Activated T-cell treated with anti-CD3 and anti-CD28 coated beads, Interleukin-2, amount 50 U/mL, for 4 hours (primary cell): ENCODE results near the gene CSNK1E. TPM values are rescaled to one million over a fixed set of nuclear protein-coding genes. Genes with fewer than 3 reads are reported as not detected.
A peak's percentile ranks its signal among the peaks of the same experiment; 100 is the strongest.

Source experiments
- ATAC-seq, 2 donors: fragments of 200-7000 bp; cut with Tn5 transposase; one replicate each; pipeline ENCODE4 v1.10.0; 2021
- DNase-seq: peaks from one replicate; pipeline ENCODE4 v3.0.0-alpha.2; 2020
- H3K27me3 Mint-ChIP-seq: one replicate; pipeline ENCODE4 v1.8.0; 2021; ENCODE audit warnings: low read depth, mixed read lengths
- H3K36me3 Mint-ChIP-seq: one replicate; pipeline ENCODE4 v1.8.0; 2022; ENCODE audit warnings: mixed read lengths; ENCODE audit not compliant: insufficient read depth
- H3K4me1 Mint-ChIP-seq: one replicate; pipeline ENCODE4 v1.8.0; 2021; ENCODE audit warnings: low read depth, mixed read lengths
- H3K4me3 Mint-ChIP-seq: one replicate; pipeline ENCODE4 v1.8.0; 2021; ENCODE audit warnings: mild to moderate bottlenecking, moderate library complexity, mixed read lengths
- H3K9me3 Mint-ChIP-seq: one replicate; pipeline ENCODE4 v1.8.0; 2021; ENCODE audit warnings: mixed read lengths
- total RNA-seq, 3 donors: library from RNA; stranded (reverse); gene quantifications; one replicate each; pipeline ENCODE4 v1.2.1, GENCODE V29; 2021

The CSNK1E gene
- total RNA-seq, 3 donors from 2014 or later = 86.9 to 94.6 (median 91.7) TPM

GRCh38 chr22:38304526-38304925, 12.7 kb downstream of the CSNK1E start:
- peaks cover 32% of the 10 kb centered on the region for H3K4me1 Mint-ChIP-seq
- no peaks in the 10 kb centered on the region for H3K9me3 Mint-ChIP-seq
- peaks cover 28% of the 10 kb centered on the region for H3K36me3 Mint-ChIP-seq
- H3K4me3 Mint-ChIP-seq = no peak overlapping the region
- H3K27me3 Mint-ChIP-seq = no peaks in the 10 kb centered on the region
- no peak for ATAC-seq
- DNase-seq = no peak

GRCh38 chr22:38303974-38304373, 13.3 kb downstream of the CSNK1E start:
- Mint-ChIP-seq H3K27me3 (no peaks in the 10 kb centered on the region), H3K9me3 (no peaks in the 10 kb centered on the region), H3K36me3 (peaks cover 30% of the 10 kb centered on the region), H3K4me3 (no peak overlapping the region), H3K4me1 (peaks cover 31% of the 10 kb centered on the region)
- no peak for ATAC-seq
- no peak for DNase-seq

GRCh38 chr22:38302906-38303305, 14.3 kb downstream of the CSNK1E start:
- DNase-seq (no peak), ATAC-seq (no peak)
- H3K4me3 Mint-ChIP-seq = no peak overlapping the region
- H3K4me1 Mint-ChIP-seq = peaks cover 23% of the 10 kb centered on the region
- peaks cover 28% of the 10 kb centered on the region for H3K36me3 Mint-ChIP-seq
- H3K9me3 Mint-ChIP-seq = no peaks in the 10 kb centered on the region
- H3K27me3 Mint-ChIP-seq = no peaks in the 10 kb centered on the region

GRCh38 chr22:38300946-38301345, 16.3 kb downstream of the CSNK1E start:
- H3K27me3 Mint-ChIP-seq = no peaks in the 10 kb centered on the region
- peaks cover 28% of the 10 kb centered on the region for H3K36me3 Mint-ChIP-seq
- DNase-seq = no peak
- H3K4me1 Mint-ChIP-seq = peaks cover 15% of the 10 kb centered on the region
- H3K4me3 Mint-ChIP-seq = no peak overlapping the region
- no peaks in the 10 kb centered on the region for H3K9me3 Mint-ChIP-seq
- ATAC-seq = no peak

- no peak for DNase-seq
- Mint-ChIP-seq H3K9me3 (no peaks in the 10 kb centered on the region), H3K4me3 (no peak overlapping the region), H3K36me3 (peaks cover 28% of the 10 kb centered on the region), H3K4me1 (peaks cover 9% of the 10 kb centered on the region), H3K27me3 (no peaks in the 10 kb centered on the region)
- no peak for ATAC-seq
These were observed 16.9 kb downstream of the CSNK1E start for GRCh38 chr22:38300197-38300945.

GRCh38 chr22:38299770-38300102, 17.5 kb downstream of the CSNK1E start:
- Mint-ChIP-seq H3K4me1 (peaks cover 6% of the 10 kb centered on the region), H3K27me3 (no peaks in the 10 kb centered on the region), H3K36me3 (peaks cover 28% of the 10 kb centered on the region), H3K4me3 (no peak overlapping the region), H3K9me3 (no peaks in the 10 kb centered on the region)
- DNase-seq (no peak), ATAC-seq (no peak)

- Mint-ChIP-seq H3K9me3 (no peaks in the 10 kb centered on the region), H3K4me3 (no peak overlapping the region), H3K27me3 (no peaks in the 10 kb centered on the region), H3K4me1 (no peaks in the 10 kb centered on the region), H3K36me3 (peaks cover 22% of the 10 kb centered on the region)
- ATAC-seq (peak; percentile 69 to 76), DNase-seq (peak; percentile 40)
These were observed 18.8 kb downstream of the CSNK1E start for GRCh38 chr22:38298312-38299005.

GRCh38 chr22:38296372-38296771, 20.9 kb downstream of the CSNK1E start:
- Mint-ChIP-seq H3K4me3 (no peak overlapping the region), H3K9me3 (no peaks in the 10 kb centered on the region)
- no peak for ATAC-seq

GRCh38 chr22:38295863-38296262, 21.4 kb downstream of the CSNK1E start:
- no peaks in the 10 kb centered on the region for H3K27me3 Mint-ChIP-seq
- H3K9me3 Mint-ChIP-seq = no peaks in the 10 kb centered on the region
- no peak overlapping the region for H3K4me3 Mint-ChIP-seq
- DNase-seq = no peak
- H3K36me3 Mint-ChIP-seq = peaks cover 15% of the 10 kb centered on the region
- no peak for ATAC-seq
- H3K4me1 Mint-ChIP-seq = no peaks in the 10 kb centered on the region

More at GRCh38 chr22:38296372-38296771, 20.9 kb downstream of the CSNK1E start:
- Mint-ChIP-seq H3K4me1 (no peaks in the 10 kb centered on the region), H3K36me3 (peaks cover 18% of the 10 kb centered on the region), H3K27me3 (no peaks in the 10 kb centered on the region)
- DNase-seq = no peak

- Mint-ChIP-seq H3K9me3 (no peaks in the 10 kb centered on the region), H3K4me3 (no peak overlapping the region), H3K27me3 (no peaks in the 10 kb centered on the region), H3K36me3 (peaks cover 12% of the 10 kb centered on the region), H3K4me1 (no peaks in the 10 kb centered on the region)
- DNase-seq (no peak), ATAC-seq (no peak)
These were observed 21.9 kb downstream of the CSNK1E start for GRCh38 chr22:38295339-38295738.

- no peak for ATAC-seq
- DNase-seq = no peak
- Mint-ChIP-seq H3K4me3 (no peak overlapping the region), H3K27me3 (no peaks in the 10 kb centered on the region), H3K9me3 (no peaks in the 10 kb centered on the region), H3K4me1 (no peaks in the 10 kb centered on the region), H3K36me3 (peaks cover 9% of the 10 kb centered on the region)
These were observed 23.0 kb downstream of the CSNK1E start for GRCh38 chr22:38294193-38294592.

- no peak overlapping the region for H3K4me3 Mint-ChIP-seq
- H3K27me3 Mint-ChIP-seq = no peaks in the 10 kb centered on the region
- DNase-seq (no peak), ATAC-seq (no peak)
- no peaks in the 10 kb centered on the region for H3K9me3 Mint-ChIP-seq
- H3K4me1 Mint-ChIP-seq = no peaks in the 10 kb centered on the region
- H3K36me3 Mint-ChIP-seq = peaks cover 7% of the 10 kb centered on the region
These were observed 24.5 kb downstream of the CSNK1E start for GRCh38 chr22:38292694-38293093.

GRCh38 chr22:38291201-38291777, 25.9 kb downstream of the CSNK1E start:
- Mint-ChIP-seq H3K9me3 (no peaks in the 10 kb centered on the region), H3K4me1 (no peaks in the 10 kb centered on the region), H3K36me3 (peaks cover 7% of the 10 kb centered on the region), H3K4me3 (no peak overlapping the region), H3K27me3 (no peaks in the 10 kb centered on the region)
- no peak for ATAC-seq
- DNase-seq = no peak

GRCh38 chr22:38290347-38290746, 26.9 kb downstream of the CSNK1E start:
- no peak for ATAC-seq
- Mint-ChIP-seq H3K9me3 (no peaks in the 10 kb centered on the region), H3K36me3 (peaks cover 7% of the 10 kb centered on the region)

GRCh38 chr22:38289583-38290082, 27.6 kb downstream of the CSNK1E start:
- no peaks in the 10 kb centered on the region for H3K27me3 Mint-ChIP-seq
- DNase-seq (no peak), ATAC-seq (no peak)
- peaks cover 7% of the 10 kb centered on the region for H3K36me3 Mint-ChIP-seq
- no peaks in the 10 kb centered on the region for H3K9me3 Mint-ChIP-seq
- H3K4me3 Mint-ChIP-seq = no peak overlapping the region
- H3K4me1 Mint-ChIP-seq = no peaks in the 10 kb centered on the region

More at GRCh38 chr22:38290347-38290746, 26.9 kb downstream of the CSNK1E start:
- Mint-ChIP-seq H3K4me3 (no peak overlapping the region), H3K4me1 (no peaks in the 10 kb centered on the region), H3K27me3 (no peaks in the 10 kb centered on the region)
- DNase-seq = no peak
